Activated naive CD4-positive, alpha-beta T cell treated with anti-CD3 and anti-CD28 coated beads for 36 hours (primary cell): ENCODE data around the gene RWDD1. TPM values are rescaled to one million over a fixed set of nuclear protein-coding genes. Genes with fewer than 3 reads are reported as not detected.

Experiments used
- CTCF ChIA-PET: fragments of 350-600 bp; sonication (Branson Sonifier 250); formaldehyde crosslinking; loops from one replicate; lab custom pipeline; 2021; ENCODE audit warnings: antibody characterized with exemption; lab: Charles Lee
- DNase-seq: peaks from one replicate; pipeline ENCODE4 v3.0.0-alpha.2; 2020
- H3K27ac Mint-ChIP-seq: one replicate; pipeline ENCODE4 v1.8.0; 2021; ENCODE audit warnings: mild to moderate bottlenecking, mixed read lengths
- H3K27me3 Mint-ChIP-seq: one replicate; pipeline ENCODE4 v1.8.0; 2021; ENCODE audit warnings: low read depth, mixed read lengths
- H3K36me3 Mint-ChIP-seq: one replicate; pipeline ENCODE4 v1.8.0; 2021; ENCODE audit warnings: low read depth, mixed read lengths
- H3K4me1 Mint-ChIP-seq: one replicate; pipeline ENCODE4 v1.8.0; 2021; ENCODE audit warnings: low read depth, mixed read lengths
- H3K4me3 Mint-ChIP-seq: one replicate; pipeline ENCODE4 v1.8.0; 2021; ENCODE audit warnings: mild to moderate bottlenecking, moderate library complexity, mixed read lengths
- H3K9me3 Mint-ChIP-seq: one replicate; pipeline ENCODE4 v1.8.0; 2021; ENCODE audit warnings: mixed read lengths
- intact Hi-C: fragments of 100-400 bp; cut with micrococcal nuclease; formaldehyde crosslinking; loops from one replicate; pipeline ENCODE4 v1.15.1; 2023
- total RNA-seq, 2 experiments: library from RNA; stranded (reverse); gene quantifications; one replicate each; pipeline ENCODE4 v1.2.3, GENCODE V29; 2021

RWDD1 gene
- total RNA-seq, 2 experiments from 2014 or later = 47.8 to 50.3 TPM

DNA sequence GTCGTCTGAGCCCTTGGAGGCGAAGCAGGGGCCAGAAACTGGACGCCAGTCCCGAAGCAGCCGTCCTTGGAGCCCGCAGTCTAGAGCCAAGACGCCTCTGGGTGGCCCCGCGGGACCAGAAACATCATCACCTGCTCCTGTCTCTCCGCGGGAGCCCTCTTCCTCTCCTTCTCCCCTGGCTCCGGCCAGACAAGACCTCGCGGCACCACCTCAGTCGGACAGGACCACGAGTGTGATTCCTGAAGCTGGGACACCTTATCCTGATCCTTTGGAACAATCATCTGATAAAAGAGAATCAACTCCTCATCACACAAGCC lies 45.4 kb downstream of the RWDD1 start:
- CTCF ChIA-PET = interaction anchor here (0.7 to 1.4 kb wide), 4 partner anchors 11 to 55 kb away, joined by 3 to 5 read pairs (median 3); no protein-coding TSS in a partner anchor
- no peaks in the 10 kb centered on the region for H3K9me3 Mint-ChIP-seq
- H3K27ac Mint-ChIP-seq = no peak overlapping the region
- peaks cover 11% of the 10 kb centered on the region for H3K27me3 Mint-ChIP-seq
- intact Hi-C loops = loop anchor here (1.0 to 10.0 kb wide), 6 partner anchors 45 to 986 kb away; partner anchors contain the start of genes GOPC, RWDD1 and ZUP1
- no peaks in the 10 kb centered on the region for H3K36me3 Mint-ChIP-seq
- peaks cover 12% of the 10 kb centered on the region for H3K4me1 Mint-ChIP-seq
- DNase-seq = peak; percentile 20
- peak overlapping the region; percentile 82 for H3K4me3 Mint-ChIP-seq

DNA sequence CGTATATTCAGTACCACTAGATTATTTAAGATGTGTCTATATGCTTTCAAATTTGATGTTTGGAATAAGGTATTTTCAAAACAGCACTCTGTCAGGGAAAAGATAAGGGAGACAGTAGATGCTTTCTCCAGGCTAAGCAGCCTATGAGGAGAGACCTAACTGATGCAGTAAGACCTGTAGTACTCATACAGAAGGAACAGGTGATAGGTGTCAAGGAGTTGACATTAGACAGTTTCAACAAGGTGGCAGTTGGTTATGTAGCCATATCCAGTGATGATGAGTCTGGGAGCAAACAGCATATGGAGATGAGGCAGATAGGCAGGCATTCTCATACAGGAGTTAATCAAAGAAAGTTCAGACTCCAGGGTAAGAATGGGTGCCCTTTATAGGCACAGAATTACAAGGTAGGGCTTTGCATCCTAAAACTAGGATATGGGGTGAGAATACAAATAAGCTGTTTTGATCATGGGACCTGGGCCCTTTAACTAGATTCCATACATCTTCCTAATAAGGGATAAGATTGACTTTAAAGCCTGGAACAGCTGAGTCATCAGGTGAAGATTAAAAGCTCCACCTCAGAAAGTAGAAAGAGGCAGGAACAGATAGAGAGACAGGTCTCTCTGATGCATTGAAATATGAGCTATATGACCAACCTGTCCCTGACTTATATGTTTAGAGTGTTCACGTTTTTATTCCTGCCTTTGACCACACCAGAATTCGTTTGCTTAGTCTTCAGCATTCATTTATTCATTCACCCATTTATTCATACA lies 52.9 kb downstream of the RWDD1 start:
- intact Hi-C loops = no loop called here
- DNase-seq = no peak
- H3K4me1 Mint-ChIP-seq = no peaks in the 10 kb centered on the region
- H3K9me3 Mint-ChIP-seq = no peaks in the 10 kb centered on the region
- CTCF ChIA-PET = interaction anchor here (1.5 to 2.1 kb wide), 3 partner anchors 9 to 63 kb away, joined by 3 to 5 read pairs (median 3); no protein-coding TSS in a partner anchor
- no peak overlapping the region for H3K4me3 Mint-ChIP-seq
- H3K27ac Mint-ChIP-seq = no peak overlapping the region
- H3K27me3 Mint-ChIP-seq = no peaks in the 10 kb centered on the region
- no peaks in the 10 kb centered on the region for H3K36me3 Mint-ChIP-seq

DNA sequence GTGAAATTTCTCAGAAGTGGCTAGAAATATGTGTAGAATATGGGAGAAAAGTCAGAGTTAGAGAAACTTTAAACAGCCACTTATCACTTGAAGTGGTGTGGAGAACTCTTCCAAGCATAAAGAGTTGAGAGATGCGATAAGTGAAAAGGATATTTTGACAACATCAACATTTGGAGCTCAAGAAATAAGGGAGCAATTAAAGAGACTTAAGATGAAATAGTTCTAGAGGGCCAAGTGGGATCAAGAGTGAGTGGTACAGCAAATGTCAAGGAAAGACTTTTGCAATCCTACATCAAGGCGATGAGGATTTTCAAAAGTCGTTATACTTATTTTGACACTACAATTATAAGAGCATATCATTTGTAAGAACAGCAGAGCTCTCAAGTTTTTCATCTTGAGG lies 54.6 kb downstream of the RWDD1 start:
- CTCF ChIA-PET = interaction anchor here (0.9 kb wide), 1 partner anchor 13 kb away, joined by 3 read pairs; no protein-coding TSS in a partner anchor
- no peak overlapping the region for H3K27ac Mint-ChIP-seq
- H3K9me3 Mint-ChIP-seq = no peaks in the 10 kb centered on the region
- no peak for DNase-seq
- intact Hi-C loops = no loop called here
- no peak overlapping the region for H3K4me3 Mint-ChIP-seq
- H3K27me3 Mint-ChIP-seq = no peaks in the 10 kb centered on the region
- H3K36me3 Mint-ChIP-seq = no peaks in the 10 kb centered on the region
- no peaks in the 10 kb centered on the region for H3K4me1 Mint-ChIP-seq

DNA sequence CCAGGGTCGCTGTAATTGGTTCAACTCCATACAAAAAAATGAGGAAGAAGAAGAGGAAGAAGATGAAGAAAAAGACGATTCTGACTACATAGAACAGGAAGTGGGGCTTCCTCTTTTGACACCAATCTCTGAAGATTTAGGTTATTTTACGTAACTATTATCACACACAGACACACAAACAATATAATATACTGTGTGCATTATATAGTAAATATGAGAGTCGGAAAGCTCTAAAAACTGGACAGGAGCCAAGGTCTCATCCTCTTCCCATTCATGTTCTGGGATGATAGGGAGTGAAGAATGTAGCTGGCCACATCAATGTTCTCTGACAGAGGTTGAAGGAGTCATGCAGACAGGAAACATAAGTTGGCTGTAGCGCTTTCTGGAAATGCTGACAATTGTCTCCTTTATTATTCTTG lies 58.3 kb downstream of the RWDD1 start:
- intact Hi-C loops = no loop called here
- Mint-ChIP-seq H3K4me3 (no peak overlapping the region), H3K27ac (no peak overlapping the region), H3K36me3 (peaks cover 12% of the 10 kb centered on the region), H3K9me3 (no peaks in the 10 kb centered on the region), H3K4me1 (no peaks in the 10 kb centered on the region), H3K27me3 (no peaks in the 10 kb centered on the region)
- no peak for DNase-seq
- CTCF ChIA-PET = interaction anchor here (1.3 kb wide), 1 partner anchor 15 kb away, joined by 3 read pairs; no protein-coding TSS in a partner anchor

- peaks cover 14% of the 10 kb centered on the region for H3K36me3 Mint-ChIP-seq
- H3K4me1 Mint-ChIP-seq = no peaks in the 10 kb centered on the region
- no peaks in the 10 kb centered on the region for H3K27me3 Mint-ChIP-seq
- H3K4me3 Mint-ChIP-seq = no peak overlapping the region
- CTCF ChIA-PET = no interaction called here
- H3K27ac Mint-ChIP-seq = no peak overlapping the region
- H3K9me3 Mint-ChIP-seq = no peaks in the 10 kb centered on the region
- DNase-seq = no peak
- intact Hi-C loops = loop anchor here (5.0 kb wide), 1 partner anchor 336 kb away; no protein-coding TSS in a partner anchor
Measured at GRCh38 chr6:116631379-116631990, 60.2 kb downstream of the RWDD1 start.

- Mint-ChIP-seq H3K4me1 (no peaks in the 10 kb centered on the region), H3K4me3 (no peak overlapping the region), H3K27ac (no peak overlapping the region)
Measured at GRCh38 chr6:116633685-116634084, 62.4 kb downstream of the RWDD1 start.

More at GRCh38 chr6:116633685-116634084, 62.4 kb downstream of the RWDD1 start:
- Mint-ChIP-seq H3K9me3 (no peaks in the 10 kb centered on the region), H3K36me3 (peaks cover 18% of the 10 kb centered on the region), H3K27me3 (no peaks in the 10 kb centered on the region)
- CTCF ChIA-PET = interaction anchor here (1.4 kb wide), 1 partner anchor 10 kb away, joined by 3 read pairs; no protein-coding TSS in a partner anchor
- DNase-seq = peak; percentile 11
- intact Hi-C loops = loop anchor here (5.0 kb wide), 1 partner anchor 334 kb away; no protein-coding TSS in a partner anchor

Other genes with a start within 250 kb of the RWDD1 start
- 1 to 10 TPM; 2.1 to 3.2 TPM for gene DSE, start 200.6 kb upstream of the RWDD1 start, total RNA-seq
- 1 to 10 TPM; 3.1 to 3.4 TPM for gene CALHM6, start 110.1 kb upstream of the RWDD1 start, total RNA-seq
- not detected for gene CALHM5, start 59.9 kb upstream of the RWDD1 start, total RNA-seq
- gene TRAPPC3L, start 25.8 kb upstream of the RWDD1 start, total RNA-seq = not detected
- gene CALHM4, start 17.8 kb upstream of the RWDD1 start, total RNA-seq = not detected
- gene RSPH4A, start 45.0 kb downstream of the RWDD1 start, total RNA-seq = not detected
- 10 to 100 TPM; 27.2 to 30.7 TPM for gene ZUP1, start 97.3 kb downstream of the RWDD1 start, total RNA-seq
- gene KPNA5, start 109.7 kb downstream of the RWDD1 start, total RNA-seq = 1 to 10 TPM; 8.4 to 8.9 TPM
- not detected for gene FAM162B, start 194.2 kb downstream of the RWDD1 start, total RNA-seq